HG03066 (cell line): ENCODE data around the gene CCT6A.
A peak's percentile ranks its signal among the peaks of the same experiment; 100 is the strongest.
"Not testable (repeated sequence)": the region's sequence is repeated elsewhere in the genome, so short reads cannot be mapped to it uniquely, and the experiment has no call there.

ENCODE experiments used
- ATAC-seq: cut with Tn5 transposase; IDR thresholded peaks from one replicate; pipeline ENCODE4 v1.9.1; 2021; ENCODE audit warnings: low read depth; ENCODE audit not compliant: unreplicated experiment

The CCT6A gene

DNA sequence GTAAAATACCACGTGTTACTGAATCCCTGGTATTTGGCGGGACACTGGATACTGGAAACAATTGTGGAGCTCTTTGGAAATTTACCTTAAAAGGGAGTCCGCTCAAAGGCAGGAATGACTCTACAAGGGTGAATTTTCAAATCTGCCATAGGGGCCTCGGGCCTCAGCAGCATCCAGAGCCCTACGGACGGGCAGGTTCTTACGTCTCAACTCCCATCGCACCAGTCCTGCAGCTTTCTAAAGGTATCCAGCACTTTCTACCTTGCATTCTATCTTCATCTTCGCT is 569 bp upstream of the CCT6A start:
- ATAC-seq: no peak

DNA sequence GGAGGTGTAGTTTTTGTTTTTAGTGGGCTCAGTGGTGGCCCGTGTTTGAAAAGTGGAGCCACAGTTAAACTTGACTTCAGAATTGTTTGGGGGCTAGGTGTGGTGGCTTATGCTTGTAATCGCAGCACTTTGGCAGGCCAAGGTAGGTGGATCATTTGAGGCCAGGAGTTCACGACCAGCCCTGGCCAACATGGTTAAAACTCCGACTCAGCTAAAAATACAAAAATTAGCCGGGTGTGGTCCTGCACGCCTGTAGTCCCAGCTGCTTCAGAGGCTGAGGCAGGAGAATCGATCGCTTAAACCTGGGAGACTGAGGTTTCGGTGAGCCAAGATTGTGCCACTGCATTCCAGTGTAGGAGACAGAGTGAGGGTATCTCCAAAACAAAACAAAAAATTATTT is 1.8 kb downstream of the CCT6A start:
- ATAC-seq: no peak

DNA sequence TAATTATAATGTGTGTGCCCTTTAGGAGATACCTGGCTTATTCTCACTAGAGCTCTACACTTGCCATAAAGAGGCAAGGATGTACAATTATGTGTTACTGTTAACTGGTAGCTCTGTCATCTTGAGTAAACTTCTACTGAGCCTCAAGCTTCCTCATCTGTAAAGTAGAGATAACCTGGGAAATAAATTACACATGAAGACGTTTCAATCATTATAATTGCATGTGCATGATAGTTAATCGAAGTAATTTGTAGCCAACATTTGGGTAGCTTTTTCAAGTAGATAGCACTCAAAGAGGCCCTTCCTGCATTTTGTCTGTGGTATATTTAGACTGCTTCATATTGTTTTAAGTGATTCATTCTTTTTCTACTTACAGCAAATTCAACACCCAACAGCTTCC is 2.4 kb downstream of the CCT6A start:
- ATAC-seq: no peak

DNA sequence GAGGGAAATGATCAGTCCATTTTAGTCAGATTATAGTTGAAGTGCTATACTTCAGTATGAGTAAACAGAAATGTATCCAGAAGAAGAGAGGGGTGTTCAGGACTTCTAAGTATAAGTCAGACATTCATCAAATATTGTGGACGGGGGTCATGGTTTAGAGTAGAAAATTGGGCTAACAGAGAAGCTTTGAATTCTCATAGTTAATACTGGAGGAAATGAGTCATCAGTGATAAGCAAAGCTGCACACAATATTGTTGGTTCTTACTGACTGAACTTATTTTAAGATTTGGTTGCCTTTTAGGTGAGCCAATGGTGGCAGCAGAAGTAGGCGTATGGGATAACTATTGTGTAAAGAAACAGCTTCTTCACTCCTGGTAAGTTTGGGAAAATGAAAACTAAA is 10.8 kb downstream of the CCT6A start:
- ATAC-seq: no peak

DNA sequence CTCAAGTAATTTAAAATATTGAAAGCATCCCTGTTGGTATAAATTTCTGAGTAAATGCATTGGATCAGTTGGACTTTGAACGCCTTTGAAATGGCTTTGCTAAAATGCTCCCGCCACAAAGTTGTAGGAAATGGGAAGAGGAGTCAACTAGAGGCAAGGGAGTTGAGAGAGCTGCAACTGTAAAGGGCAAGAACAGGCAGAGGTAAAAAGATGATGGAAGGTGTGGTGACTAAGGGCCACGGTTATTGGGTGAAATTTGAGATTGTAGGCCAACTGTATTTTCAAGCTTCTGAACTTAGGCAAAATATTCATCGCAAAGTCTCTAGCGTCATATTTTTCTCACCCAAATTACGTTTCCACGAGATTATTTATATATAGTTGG is 11.9 kb downstream of the CCT6A start:
- no peak for ATAC-seq

DNA sequence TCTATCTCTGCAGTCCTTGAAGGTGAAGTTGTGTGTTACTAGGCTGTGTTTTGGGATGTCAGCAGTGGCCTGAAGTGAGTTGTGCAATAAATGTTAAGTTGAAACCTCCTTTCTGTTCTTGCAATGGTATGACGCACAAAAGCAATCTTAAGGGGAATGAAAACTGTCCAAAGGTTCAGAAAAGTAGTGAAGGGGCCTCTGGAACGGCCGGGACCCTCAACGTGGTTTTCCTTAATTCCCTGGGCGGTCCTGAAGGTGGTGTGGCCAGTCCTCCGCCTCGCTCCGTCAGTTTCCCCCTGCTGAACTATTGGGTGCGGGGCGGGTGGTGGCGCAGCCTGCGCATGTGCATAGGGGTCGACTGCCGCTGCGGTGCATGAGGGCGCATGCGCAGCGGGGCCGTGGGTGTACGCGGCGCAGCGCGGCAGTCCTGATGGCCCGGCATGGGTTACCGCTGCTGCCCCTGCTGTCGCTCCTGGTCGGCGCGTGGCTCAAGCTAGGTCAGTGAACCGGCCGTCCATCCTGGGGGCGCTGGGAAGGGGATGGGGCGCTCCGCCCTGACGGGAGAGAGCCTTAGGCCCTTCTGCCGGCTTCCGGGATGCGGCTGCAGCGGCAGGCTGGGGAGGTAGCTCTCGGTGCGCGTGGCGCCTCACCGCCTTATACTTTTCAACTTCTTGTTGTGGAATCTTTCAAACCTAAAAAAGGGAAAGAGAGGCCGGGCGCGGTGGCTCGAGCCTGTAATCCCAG is 12.5 kb downstream of the CCT6A start, which contains the start of gene SUMF2:
TSS of gene SUMF2 (plus strand) at position 405 of the 744 bp plus-strand sequence. CDS start at position 431, 26 bp downstream.
- peak; percentile 84 for ATAC-seq

DNA sequence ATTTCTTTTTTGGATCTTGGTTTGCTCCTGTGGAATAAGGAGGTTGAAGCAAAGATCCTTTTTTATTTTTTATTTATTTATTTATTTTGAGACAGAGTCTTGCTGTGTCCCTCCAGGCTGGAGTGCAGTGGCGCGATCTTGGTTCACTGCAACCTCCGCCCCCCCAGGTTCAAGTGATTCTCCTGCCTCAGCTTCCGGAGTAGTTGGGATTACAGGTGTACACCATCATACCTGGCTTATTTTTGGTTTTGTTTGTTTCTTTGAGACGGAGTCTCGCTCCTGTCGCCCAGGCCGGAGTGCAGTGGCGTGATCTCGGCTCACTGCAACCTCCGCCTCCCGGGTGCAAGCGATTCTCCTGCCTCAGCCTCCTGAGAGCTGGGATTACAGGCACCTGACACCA is 14.8 kb downstream of the CCT6A start:
- ATAC-seq: not testable (repeated sequence)

DNA sequence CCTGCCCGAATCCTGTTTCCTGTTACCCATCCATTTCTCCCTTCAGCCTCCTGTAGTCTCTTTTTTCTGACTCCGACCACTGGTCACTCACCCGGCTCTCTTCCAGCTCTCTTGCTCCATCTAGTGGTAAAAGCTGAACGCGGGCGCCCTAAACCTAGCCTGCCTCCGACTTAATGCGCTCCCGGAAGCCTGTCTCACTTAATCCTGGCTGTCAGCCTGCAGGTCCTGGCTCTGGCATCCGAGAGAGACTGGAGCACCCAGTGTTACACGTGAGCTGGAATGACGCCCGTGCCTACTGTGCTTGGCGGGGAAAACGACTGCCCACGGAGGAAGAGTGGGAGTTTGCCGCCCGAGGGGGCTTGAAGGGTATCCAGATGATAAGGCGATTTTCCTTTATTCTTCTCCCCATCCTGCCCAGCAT is 22.8 kb downstream of the CCT6A start:
- ATAC-seq: peak; percentile 89

DNA sequence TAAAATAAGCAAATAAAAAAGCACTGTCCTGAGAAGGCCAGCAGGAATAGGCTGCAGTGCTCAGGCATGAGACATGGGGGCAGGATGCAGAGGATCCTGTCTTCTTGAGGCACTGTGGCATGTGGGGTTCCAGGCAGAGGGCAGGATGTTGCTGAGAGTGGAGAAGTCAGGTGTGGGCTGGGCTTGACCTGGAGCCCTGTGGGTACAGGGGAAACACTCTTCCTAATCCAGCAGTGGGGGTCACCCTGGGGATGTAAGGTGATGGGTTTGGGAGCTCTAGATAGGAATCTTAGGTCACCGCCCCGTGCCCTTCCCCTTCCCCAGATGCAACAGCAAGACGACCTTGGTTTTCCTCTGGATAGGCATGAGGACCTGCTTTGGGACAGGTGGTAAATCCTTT is 26.1 kb downstream of the CCT6A start:
- ATAC-seq: no peak

DNA sequence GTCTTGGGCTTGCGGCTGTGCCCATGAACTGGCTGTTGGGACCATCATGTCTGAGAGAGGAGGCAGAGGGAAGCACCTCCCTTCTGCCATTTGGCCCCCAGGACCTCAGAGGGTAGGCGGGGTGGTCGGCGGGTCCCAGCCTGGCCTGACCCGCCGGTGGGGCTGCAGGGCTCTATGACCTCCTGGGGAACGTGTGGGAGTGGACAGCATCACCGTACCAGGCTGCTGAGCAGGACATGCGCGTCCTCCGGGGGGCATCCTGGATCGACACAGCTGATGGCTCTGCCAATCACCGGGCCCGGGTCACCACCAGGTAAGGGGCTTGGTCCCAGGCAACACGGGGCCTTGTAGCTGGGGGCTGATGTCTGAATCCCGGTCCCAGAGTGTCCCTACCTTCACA is 26.6 kb downstream of the CCT6A start:
- ATAC-seq: no peak

DNA sequence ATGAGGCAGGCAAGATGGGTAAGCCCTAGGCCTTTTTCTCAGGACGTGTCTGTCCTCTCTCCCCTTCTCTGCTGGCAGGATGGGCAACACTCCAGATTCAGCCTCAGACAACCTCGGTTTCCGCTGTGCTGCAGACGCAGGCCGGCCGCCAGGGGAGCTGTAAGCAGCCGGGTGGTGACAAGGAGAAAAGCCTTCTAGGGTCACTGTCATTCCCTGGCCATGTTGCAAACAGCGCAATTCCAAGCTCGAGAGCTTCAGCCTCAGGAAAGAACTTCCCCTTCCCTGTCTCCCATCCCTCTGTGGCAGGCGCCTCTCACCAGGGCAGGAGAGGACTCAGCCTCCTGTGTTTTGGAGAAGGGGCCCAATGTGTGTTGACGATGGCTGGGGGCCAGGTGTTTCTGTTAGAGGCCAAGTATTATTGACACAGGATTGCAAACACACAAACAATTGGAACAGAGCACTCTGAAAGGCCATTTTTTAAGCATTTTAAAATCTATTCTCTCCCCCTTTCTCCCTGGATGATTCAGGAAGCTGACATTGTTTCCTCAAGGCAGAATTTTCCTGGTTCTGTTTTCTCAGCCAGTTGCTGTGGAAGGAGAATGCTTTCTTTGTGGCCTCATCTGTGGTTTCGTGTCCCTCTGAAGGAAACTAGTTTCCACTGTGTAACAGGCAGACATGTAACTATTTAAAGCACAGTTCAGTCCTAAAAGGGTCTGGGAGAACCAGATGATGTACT is 28.1 kb downstream of the CCT6A start:
- ATAC-seq: no peak

DNA sequence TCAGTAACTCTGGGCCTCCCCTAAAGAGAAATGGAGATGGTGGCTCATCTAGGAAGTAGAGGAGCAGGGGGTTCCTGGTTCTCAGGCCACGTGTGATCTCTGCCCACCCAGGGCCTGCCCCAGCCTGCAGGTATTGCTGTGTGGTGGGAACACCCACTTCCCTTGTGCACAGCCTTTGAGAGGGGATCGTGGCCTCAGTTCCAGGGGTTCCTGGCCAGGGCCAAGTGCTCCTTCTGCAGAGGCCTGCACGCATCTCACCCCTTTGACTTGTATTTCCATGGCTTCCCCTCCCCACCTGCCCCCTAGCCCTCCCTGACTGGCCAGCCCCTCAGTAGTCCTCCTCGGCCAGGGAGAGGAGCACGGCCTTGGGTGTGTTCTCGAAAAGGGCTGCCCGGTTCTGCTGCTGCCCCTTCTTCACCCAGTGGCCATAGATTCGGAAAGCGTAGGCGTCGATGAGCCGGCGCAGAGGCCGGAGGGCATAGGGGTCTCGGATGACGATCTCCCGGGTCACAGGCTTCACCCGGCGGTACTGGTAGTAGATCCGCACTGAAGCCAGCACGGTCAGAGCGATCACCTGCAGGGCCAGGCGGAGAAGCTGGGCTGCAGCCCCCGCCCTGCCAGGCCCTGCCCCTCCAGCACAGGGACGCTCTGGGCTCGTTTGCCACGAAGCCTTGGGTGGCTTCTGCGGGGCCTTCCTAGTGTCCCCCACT is 29.3 kb downstream of the CCT6A start:
- ATAC-seq: not testable (repeated sequence)

DNA sequence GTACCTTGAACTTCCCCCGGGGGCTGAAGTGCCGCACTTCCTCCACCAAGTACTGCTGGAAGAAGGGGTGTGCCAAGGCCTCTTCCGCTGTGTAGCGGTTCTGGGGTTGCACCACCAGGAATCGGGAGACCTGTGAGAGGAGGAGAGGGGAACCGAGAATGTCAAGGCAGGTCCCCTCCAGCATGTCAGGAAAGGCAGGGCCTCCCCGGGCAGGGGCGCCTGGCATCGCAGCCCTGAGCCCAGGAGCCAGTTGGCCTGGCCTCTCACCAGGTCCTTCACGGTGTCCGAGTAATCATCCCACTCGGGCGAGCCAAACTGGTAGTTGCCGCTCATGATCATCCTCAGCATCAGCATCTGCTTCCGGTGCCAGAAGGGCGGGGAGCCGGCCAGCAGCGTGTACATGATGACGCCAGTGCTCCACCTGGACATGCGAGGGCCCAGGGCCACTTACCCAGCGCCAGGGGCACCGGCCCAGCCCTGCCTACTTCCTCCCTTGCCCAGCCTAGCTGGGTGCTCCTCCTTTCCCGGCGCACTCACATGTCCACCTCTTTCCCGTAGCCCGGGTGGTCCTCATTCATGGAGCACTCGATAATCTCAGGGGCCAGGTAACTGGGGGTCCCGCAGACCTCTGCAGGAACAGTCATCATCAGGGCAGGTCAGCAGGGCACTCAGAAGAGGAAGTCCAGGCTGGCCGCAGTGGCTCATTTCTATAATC is 30.2 kb downstream of the CCT6A start:
- no peak for ATAC-seq

DNA sequence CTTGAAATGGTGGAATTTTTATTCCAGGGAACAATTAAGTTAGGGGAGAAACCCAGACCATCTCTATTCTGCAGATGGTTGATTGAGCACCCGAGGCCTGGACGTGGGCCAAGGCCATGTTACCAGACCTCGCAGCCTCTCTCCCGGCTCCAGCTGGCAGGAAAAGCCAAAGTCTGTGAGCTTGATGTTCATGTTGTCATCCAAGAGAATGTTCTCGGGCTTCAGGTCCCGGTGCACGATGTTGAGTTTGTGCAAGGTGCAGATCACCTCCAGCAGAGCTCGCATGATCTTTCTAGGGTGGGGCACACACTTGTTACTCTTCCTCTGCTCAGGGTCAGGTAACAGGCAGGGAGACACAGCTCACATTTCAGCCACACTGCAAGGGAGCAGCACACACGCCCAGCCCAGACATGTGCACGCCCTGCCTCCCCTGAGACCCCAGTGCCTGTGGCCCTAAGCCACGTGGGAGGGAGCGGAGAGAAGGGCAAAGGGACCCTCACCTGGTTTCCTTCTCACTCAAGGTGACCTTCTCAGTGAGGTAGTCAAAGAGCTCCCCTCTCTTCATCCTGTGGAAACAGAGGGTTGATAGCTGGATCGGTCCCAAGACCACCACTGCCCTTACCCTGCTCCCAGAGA is 31.7 kb downstream of the CCT6A start:
- ATAC-seq: no peak

DNA sequence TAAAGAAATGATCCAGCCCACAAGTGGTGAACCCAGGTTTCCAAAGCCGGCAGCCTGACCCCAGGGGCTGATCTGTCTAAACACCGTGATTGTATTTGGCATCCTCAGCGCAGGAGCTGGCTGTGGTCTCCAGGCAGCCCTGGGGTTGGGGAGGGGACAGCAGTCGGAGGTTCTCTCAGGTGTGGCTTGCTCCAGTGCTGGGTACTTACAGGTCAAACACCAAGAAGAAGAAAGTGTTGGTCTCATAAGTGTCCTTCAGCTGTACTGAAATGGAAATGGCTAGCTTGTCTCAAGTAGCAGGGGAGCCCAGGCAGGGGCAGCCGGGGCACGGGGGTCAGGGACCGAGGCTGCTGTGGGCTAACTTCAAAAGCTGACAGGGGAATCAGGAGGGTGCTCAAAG is 35.2 kb downstream of the CCT6A start:
- no peak for ATAC-seq

DNA sequence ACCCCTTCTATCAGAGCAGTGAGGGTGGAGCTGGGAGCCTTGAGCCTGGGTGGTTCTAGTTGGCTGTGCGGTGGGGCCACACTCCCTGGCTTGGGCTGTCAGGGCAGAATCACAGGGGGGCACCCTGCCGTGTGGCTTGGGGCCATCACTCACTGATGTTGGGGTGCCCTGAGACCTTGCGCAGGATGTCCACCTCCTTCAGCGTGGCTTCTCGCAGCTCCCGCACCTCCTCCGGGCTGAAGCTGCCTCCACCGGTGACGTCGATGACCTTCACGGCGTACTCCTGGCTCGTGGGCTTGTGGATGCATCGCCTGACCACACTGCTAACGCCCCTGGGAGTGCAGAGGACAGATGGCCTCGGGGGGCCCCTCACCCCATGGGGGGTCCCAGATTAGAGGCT is 35.9 kb downstream of the CCT6A start:
- no peak for ATAC-seq

DNA sequence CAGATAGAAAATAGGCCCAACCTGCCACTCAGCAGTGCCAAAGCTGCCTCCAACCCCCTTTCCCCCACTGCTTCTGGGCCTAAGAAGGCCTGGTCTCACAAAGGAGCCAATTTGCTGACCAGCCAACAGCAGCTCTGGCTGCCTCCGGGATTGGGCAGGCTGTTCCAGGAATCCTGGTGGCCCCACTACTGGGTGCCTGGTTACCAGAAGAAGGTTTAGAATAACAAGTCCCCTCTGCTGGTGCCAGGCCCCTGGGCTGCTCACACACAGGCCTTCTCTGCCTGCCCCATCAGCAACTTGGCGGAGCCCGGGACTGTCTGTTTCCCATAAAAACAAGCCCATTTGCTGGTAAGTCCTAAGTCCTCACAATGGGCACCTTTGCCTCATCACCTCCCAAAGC is 40.0 kb downstream of the CCT6A start:
- ATAC-seq: no peak

DNA sequence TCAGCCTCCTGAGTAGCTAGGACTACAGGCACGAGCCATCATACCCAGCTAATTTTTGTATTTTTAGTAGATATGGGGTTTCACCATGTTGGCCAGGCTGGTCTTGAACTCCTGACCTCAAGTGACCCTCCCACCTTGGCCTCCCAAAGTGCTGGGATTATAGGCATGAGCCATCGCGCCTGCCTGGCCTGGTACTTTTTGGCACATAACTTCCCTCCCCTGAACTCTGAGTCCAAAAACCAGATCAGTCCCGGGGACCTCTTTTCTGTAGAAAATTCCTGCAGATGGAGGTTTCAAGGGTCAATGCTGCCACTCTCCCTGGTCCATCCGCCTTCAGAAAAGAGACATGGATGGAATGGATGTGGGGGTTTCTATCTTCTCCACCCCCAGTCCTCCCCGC is 40.8 kb downstream of the CCT6A start:
- not testable (repeated sequence) for ATAC-seq

DNA sequence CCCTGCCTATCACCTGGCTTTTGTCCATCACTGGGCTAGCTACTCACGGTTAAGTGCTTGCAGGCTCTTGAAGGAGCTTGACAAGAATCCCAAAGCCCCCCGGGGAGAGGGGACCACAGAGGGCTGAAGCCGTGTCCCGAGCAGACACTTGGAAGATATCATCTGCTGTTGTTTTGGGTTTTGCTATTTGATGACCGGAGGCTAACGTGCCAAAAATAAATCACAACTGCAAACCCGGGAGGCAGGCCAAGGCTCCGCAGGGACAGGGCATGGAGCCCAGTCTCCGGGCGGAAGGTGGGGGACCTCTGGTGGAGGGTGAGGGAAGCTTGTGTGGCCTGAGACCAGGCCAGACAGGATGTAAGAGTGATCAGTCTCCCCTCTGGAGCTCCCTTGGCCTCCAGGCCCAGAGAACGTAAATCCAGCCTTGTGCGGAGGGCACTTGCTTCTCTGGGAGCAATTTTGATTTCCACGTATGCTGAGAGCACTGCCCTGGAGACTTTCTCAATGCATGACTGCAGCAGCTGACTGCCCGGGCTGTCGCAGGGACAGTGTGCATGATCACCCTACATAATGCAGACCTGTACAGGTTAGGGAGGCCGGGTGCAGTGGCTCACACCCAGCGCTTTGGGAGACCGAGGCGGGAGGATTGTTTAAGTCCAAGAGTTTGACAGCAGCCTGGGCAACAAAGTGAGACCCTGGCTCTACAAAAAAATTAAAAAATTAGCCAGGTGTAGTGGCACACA is 41.4 kb downstream of the CCT6A start, which contains the start of gene PHKG1:
TSS of gene PHKG1 (minus strand) at position 164 of the 743 bp plus-strand sequence. CDS start 4,011 bp downstream, outside the sequence.
- no peak for ATAC-seq

DNA sequence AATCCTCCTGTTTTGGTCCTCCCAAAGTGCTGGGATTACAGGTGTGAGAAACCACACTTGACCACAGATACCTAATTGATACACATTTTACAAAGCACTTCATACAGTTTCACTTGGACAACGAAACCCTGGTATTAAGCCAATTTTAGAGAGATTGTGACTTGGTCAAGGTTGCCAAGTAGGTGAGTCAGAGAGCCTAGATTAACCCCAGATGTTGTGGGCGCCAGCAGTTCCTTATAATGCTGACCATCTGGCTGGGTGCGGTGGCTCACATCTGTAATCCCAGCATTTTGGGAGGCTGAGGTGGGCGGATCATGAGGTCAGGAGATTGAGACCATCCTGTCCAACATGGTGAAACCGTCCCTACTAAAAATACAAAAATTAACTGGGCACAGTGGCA is 46.1 kb downstream of the CCT6A start:
- no peak for ATAC-seq
